Measurements from ENCODE around the gene TSPAN9. TPM values are rescaled to one million over a fixed set of nuclear protein-coding genes. Genes with fewer than 3 reads are reported as not detected.

The TSPAN9 gene
- total RNA-seq, 1 donor from 2014 or later = 20.5 TPM

DNA sequence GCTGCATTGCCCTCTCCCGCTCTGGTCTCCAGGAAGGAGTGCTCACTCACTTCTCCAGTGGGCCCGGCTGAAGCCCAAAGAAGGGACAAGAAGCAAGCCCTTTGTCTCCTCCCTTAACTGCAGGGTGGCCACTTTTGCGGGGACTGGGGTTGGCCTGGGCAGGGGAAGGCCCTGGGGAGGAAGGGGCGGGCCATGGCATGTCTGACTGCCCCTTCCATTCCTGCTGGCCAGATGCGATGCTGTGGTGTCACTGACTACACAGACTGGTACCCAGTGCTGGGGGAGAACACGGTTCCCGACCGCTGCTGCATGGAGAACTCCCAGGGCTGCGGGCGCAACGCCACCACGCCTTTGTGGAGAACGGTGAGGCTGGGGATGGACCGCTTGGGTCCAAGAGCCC is 203.8 kb downstream of the TSPAN9 start:
- DNase-seq (ENCODE audit: low read depth) = no peak
- TF ChIP-seq, protein P1, sequence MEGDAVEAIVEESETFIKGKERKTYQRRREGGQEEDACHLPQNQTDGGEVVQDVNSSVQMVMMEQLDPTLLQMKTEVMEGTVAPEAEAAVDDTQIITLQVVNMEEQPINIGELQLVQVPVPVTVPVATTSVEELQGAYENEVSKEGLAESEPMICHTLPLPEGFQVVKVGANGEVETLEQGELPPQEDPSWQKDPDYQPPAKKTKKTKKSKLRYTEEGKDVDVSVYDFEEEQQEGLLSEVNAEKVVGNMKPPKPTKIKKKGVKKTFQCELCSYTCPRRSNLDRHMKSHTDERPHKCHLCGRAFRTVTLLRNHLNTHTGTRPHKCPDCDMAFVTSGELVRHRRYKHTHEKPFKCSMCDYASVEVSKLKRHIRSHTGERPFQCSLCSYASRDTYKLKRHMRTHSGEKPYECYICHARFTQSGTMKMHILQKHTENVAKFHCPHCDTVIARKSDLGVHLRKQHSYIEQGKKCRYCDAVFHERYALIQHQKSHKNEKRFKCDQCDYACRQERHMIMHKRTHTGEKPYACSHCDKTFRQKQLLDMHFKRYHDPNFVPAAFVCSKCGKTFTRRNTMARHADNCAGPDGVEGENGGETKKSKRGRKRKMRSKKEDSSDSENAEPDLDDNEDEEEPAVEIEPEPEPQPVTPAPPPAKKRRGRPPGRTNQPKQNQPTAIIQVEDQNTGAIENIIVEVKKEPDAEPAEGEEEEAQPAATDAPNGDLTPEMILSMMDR (conservative IDR thresholded peaks at IDR 0.05; ENCODE audit: low read depth, low read length) = no peak
- H3K4me3 ChIP-seq (ENCODE audit: low read depth, low read length) = no peak overlapping the region

DNA sequence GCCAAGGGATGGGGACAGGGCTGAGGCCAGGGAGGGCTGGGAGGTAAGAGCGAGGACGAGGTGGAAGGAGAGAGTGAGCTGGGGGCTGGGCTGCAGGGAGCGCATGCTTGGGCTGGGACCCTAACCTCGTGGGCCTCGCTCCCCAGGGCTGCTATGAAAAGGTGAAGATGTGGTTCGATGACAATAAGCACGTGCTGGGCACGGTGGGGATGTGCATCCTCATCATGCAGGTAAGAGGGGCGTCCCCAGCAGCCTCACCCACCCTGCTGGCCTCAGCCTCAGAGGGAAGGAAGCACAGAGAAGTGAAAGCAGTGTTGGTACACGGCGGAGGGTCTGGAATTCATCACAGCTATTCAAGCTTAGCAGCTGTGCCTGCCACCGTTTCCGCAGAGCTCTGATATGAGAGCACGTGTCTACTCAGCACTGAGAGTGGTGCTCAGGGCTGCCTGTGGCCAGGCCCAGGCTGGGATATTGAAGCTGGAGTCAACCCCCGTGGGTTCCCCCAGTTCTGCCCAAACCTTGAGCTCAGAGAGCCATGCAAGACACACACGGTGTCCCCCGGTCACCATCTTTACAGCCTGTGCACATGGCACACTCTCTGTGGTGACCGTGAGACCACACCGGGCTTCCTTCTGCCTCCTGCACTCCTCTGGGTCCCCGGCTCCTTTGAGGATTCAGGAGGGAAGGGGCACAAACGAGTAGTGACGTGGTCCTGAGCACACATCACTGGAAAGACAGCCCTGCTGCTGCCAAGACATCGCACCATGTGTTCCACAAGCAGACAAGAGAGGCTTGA is 204.6 kb downstream of the TSPAN9 start:
- TF ChIP-seq, protein P1 (conservative IDR thresholded peaks at IDR 0.05; ENCODE audit: low read depth, low read length) = no peak
- DNase-seq (ENCODE audit: low read depth) = no peak
- H3K4me3 ChIP-seq (ENCODE audit: low read depth, low read length) = no peak overlapping the region

DNA sequence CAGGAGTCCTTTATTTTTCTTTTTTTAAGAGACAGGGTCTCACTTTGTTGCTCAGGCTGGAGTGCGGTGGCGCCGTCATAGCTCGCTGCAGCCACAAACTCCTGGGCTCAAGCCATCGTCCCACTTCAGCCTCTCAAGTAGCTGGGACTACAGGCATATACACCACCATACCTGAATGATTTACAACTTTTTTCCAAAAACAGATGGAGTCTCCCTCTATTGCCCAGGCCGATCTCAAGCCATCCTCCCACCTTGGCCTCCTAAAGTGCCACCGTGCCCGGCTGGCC is 205.1 kb downstream of the TSPAN9 start:
- no peak for DNase-seq (ENCODE audit: low read depth)
- TF ChIP-seq, protein P1 (conservative IDR thresholded peaks at IDR 0.05; ENCODE audit: low read depth, low read length) = no peak
- no peak overlapping the region for H3K4me3 ChIP-seq (ENCODE audit: low read depth, low read length)

DNA sequence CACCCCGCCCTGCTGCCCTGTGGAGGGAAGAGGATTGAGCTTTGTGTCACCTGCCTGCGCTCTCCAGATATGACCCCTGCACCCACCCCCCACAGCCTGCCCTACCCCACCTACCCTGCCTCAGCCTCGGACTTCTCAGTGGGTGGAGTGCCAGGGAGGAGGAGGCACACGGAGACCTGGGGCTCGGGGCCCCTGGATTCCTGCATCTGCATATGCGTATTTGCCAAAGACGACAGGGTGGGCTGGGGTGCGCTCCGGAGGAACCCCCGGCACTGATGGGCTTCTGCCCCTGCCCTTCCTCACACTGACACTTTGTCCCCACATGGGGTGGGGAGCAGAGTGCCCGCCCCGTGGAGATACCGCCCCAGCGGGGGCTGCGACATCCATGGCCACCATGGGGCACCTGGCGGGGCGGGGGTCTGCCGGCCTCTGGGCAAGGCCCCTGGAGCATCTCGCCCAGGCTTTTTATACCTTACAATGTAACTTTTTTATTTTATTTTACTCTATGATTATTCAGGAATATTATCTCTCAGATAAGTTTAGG is 206.0 kb downstream of the TSPAN9 start:
- TF ChIP-seq, protein P1 (conservative IDR thresholded peaks at IDR 0.05; ENCODE audit: low read depth, low read length) = no peak
- no peak overlapping the region for H3K4me3 ChIP-seq (ENCODE audit: low read depth, low read length)
- DNase-seq (ENCODE audit: low read depth) = no peak

DNA sequence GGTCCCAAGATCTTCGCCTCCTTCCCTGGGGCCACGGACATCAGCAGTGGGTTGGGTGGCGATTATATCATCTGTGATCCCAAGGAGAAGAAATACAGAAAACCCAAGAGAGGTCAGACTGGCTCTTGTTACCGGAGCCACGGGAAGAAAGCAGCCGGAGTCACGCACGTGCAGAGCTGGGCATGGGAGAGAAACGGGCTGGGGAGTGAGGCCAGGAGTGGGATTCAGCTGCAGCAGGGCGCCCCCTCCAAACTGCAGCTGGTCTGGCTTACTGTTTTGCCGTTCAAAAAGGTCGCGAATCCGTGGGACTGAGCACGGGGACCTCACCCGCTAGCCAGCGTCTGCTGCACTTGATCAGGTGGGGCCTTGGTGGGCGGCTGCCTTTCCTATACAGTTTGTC is 207.2 kb downstream of the TSPAN9 start:
- no peak for DNase-seq (ENCODE audit: low read depth)
- TF ChIP-seq, protein P1 (conservative IDR thresholded peaks at IDR 0.05; ENCODE audit: low read depth, low read length) = no peak
- no peak overlapping the region for H3K4me3 ChIP-seq (ENCODE audit: low read depth, low read length)

DNA sequence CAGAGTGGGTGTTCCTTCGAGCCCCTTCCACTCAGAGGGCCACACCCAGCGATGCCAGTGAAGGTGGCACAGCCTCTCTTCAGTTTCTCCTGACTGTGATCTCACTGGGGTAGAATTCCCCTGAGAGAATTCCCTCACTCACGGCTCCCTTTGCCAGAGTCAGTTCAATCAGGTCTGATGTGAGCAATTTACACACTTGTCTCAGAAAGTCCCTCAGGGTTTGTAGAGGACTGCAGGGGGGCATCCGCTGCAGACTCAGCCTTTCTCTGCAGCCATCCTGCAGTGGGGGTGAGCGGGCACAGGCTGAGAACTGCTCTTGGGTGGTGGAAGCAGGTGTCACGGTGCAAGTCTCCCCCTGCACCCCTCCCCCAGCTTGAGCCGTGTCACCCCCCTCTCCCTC is 208.4 kb downstream of the TSPAN9 start:
- TF ChIP-seq, protein P1 (conservative IDR thresholded peaks at IDR 0.05; ENCODE audit: low read depth, low read length) = no peak
- no peak for DNase-seq (ENCODE audit: low read depth)
- no peak overlapping the region for H3K4me3 ChIP-seq (ENCODE audit: low read depth, low read length)

DNA sequence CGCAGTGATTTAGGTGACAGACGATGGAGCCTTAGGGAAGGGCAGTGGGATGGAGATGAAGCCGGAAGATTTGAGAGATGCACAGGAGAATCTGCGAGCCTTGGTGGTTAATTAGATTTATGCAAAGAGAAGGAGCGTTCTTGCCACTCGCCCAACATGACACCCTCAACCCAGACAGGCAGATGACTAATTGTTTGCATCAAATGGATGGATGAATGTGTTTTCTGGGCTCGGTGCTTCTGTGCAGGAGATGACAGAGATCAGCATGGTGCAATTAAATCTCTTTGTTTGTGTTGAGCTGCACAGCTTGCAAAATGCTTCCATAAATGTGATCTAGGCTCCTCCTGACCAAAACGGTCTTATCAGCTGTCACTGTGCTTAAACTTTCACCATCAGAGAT is 211.5 kb downstream of the TSPAN9 start:
- H3K4me3 ChIP-seq (ENCODE audit: low read depth, low read length) = no peak overlapping the region
- TF ChIP-seq, protein P1 (conservative IDR thresholded peaks at IDR 0.05; ENCODE audit: low read depth, low read length) = no peak
- DNase-seq (ENCODE audit: low read depth) = no peak
